ENCODE data around the gene NDUFB6. TPM values are rescaled to one million over a fixed set of nuclear protein-coding genes. Genes with fewer than 3 reads are reported as not detected.

Gene NDUFB6
- polyA plus RNA-seq, 1 donor: 63.3 TPM

DNA sequence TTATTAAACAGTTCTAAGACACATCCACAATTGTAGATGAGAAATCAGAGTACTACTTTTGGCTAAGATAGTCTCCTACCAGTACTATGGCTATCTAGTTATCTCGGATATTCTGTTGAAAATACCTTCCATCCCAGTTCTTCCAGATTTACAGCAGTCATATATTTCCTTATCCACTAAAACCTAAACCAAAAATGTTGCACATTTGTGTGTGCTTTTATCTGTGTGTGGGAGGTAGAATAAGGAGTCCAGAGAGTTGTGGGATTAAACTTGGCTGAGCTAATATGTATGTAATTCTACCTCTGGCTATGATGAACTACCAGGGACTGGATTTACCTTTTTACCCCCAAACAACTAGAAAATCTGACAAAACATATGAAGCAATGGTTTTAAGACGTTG lies 17.5 kb upstream of the NDUFB6 start:
- DNase-seq: no peak
- Histone ChIP-seq H3K4me1 (ENCODE audit: control insufficient read depth, insufficient read depth, low read length) (no peaks in the 10 kb centered on the region), H3K27me3 (ENCODE audit: control insufficient read depth, insufficient read depth, low read length) (no peaks in the 10 kb centered on the region), H3K4me3 (ENCODE audit: low read length) (no peak overlapping the region), H3K27ac (ENCODE audit: low read length) (no peak overlapping the region), H3K9me3 (ENCODE audit: control insufficient read depth, low read depth, low read length) (no peaks in the 10 kb centered on the region), H3K36me3 (ENCODE audit: control insufficient read depth, insufficient read depth, low read length) (no peaks in the 10 kb centered on the region)
- no CpG with 5 or more reads among the region's 2 CpGs for WGBS (ENCODE audit: insufficient coverage, low lambda C conversion rate)

- H3K36me3 ChIP-seq (ENCODE audit: control insufficient read depth, insufficient read depth, low read length): no peaks in the 10 kb centered on the region
- no peaks in the 10 kb centered on the region for H3K27me3 ChIP-seq (ENCODE audit: control insufficient read depth, insufficient read depth, low read length)
- no peaks in the 10 kb centered on the region for H3K4me1 ChIP-seq (ENCODE audit: control insufficient read depth, insufficient read depth, low read length)
- no peak overlapping the region for H3K27ac ChIP-seq (ENCODE audit: low read length)
- 40% methylated on average over 4 of the region's 6 CpGs for WGBS (ENCODE audit: insufficient coverage, low lambda C conversion rate)
- H3K4me3 ChIP-seq (ENCODE audit: low read length): no peak overlapping the region
- no peaks in the 10 kb centered on the region for H3K9me3 ChIP-seq (ENCODE audit: control insufficient read depth, low read depth, low read length)
- peak in 1 of 2 donors; percentile 33 for DNase-seq
Measured at GRCh38 chr9:32589083-32589723, 16.2 kb upstream of the NDUFB6 start.

GRCh38 chr9:32587901-32588300 lies 14.9 kb upstream of the NDUFB6 start:
- Histone ChIP-seq H3K36me3 (ENCODE audit: control insufficient read depth, insufficient read depth, low read length) (no peaks in the 10 kb centered on the region), H3K27me3 (ENCODE audit: control insufficient read depth, insufficient read depth, low read length) (no peaks in the 10 kb centered on the region), H3K27ac (ENCODE audit: low read length) (no peak overlapping the region), H3K4me3 (ENCODE audit: low read length) (no peak overlapping the region), H3K9me3 (ENCODE audit: control insufficient read depth, low read depth, low read length) (no peaks in the 10 kb centered on the region), H3K4me1 (ENCODE audit: control insufficient read depth, insufficient read depth, low read length) (no peaks in the 10 kb centered on the region)
- no peak for DNase-seq

- no peak overlapping the region for H3K4me3 ChIP-seq (ENCODE audit: low read length)
- no peak overlapping the region for H3K27ac ChIP-seq (ENCODE audit: low read length)
- DNase-seq: no peak
- H3K9me3 ChIP-seq (ENCODE audit: control insufficient read depth, low read depth, low read length): no peaks in the 10 kb centered on the region
- 64% methylated on average over 2 of the region's 2 CpGs for WGBS (ENCODE audit: insufficient coverage, low lambda C conversion rate)
- no peaks in the 10 kb centered on the region for H3K27me3 ChIP-seq (ENCODE audit: control insufficient read depth, insufficient read depth, low read length)
- no peaks in the 10 kb centered on the region for H3K36me3 ChIP-seq (ENCODE audit: control insufficient read depth, insufficient read depth, low read length)
- no peaks in the 10 kb centered on the region for H3K4me1 ChIP-seq (ENCODE audit: control insufficient read depth, insufficient read depth, low read length)
Measured at GRCh38 chr9:32584784-32585183, 11.8 kb upstream of the NDUFB6 start.

DNA sequence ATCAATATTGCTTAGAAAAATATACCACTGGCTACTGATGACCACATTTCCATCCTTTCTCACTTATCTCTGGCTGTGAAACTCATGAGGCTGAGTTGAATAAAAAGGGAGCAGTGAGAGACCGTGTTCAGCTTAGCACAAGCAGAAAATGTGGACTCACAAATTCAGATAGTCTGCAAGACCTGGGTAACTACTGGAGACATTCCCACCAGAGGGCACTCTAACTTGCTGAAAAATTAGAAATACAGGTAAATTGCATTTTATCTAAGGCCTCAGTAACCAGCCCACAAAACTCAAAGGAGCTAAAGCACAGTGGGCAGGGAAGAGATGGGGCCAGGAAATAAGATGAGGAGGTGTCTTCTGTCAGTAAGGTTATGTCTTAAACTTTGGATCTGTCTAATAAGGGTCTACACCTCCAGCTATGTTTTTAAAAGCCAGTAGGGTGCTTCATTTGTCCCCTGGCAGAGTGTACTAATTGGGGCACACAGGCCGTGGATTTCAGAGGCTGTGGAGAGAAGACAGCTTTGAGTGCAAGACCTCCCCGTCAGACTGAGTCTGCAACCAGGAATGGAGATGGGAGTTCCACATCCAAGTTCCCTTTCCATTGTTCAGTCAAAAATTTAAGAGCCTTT lies 8.7 kb upstream of the NDUFB6 start:
- no CpG with 5 or more reads among the region's 3 CpGs for WGBS (ENCODE audit: insufficient coverage, low lambda C conversion rate)

DNA sequence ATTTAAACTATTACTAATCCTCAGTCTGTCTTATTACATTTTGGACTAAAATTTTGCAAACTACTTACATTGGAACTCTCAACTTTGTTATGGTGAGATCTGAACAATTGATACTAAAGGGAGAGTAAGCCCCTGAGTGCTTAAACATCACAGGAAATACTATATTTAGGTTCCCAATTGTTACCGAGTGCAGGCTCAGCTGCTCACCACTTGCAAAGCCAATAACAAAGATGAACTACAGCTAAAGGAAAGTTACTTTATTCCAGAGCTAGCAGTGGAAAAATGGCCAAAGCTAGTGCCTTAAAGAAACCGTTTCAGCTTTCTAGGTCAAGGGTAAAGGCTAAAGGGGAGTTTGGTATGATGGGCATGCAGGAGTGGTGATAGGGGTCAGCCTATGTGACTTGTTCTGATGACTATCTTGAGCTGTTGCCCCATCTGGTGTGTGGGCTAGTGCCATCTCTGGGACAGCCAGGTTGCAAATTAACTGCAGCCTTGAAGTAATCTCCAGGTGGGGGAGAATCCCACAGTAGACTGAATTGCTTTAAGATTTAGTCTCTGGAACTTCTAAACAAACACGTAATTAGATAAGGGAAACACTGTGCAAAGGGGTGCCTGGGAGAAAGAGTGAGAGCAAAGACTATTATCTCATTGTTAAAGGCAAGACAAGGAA lies 7.8 kb upstream of the NDUFB6 start:
- WGBS (ENCODE audit: insufficient coverage, low lambda C conversion rate): 10% methylated on average over 2 of the region's 3 CpGs
- no peak overlapping the region for H3K4me3 ChIP-seq (ENCODE audit: low read length)

More for the DNA sequence above, 8.7 kb upstream of the NDUFB6 start:
- H3K9me3 ChIP-seq (ENCODE audit: control insufficient read depth, low read depth, low read length): no peaks in the 10 kb centered on the region
- no peak overlapping the region for H3K27ac ChIP-seq (ENCODE audit: low read length)
- peaks cover 9% of the 10 kb centered on the region for H3K27me3 ChIP-seq (ENCODE audit: control insufficient read depth, insufficient read depth, low read length)
- no peaks in the 10 kb centered on the region for H3K4me1 ChIP-seq (ENCODE audit: control insufficient read depth, insufficient read depth, low read length)
- H3K36me3 ChIP-seq (ENCODE audit: control insufficient read depth, insufficient read depth, low read length): no peaks in the 10 kb centered on the region
- no peak overlapping the region for H3K4me3 ChIP-seq (ENCODE audit: low read length)
- peak in 1 of 2 donors; percentile 40 for DNase-seq

DNA sequence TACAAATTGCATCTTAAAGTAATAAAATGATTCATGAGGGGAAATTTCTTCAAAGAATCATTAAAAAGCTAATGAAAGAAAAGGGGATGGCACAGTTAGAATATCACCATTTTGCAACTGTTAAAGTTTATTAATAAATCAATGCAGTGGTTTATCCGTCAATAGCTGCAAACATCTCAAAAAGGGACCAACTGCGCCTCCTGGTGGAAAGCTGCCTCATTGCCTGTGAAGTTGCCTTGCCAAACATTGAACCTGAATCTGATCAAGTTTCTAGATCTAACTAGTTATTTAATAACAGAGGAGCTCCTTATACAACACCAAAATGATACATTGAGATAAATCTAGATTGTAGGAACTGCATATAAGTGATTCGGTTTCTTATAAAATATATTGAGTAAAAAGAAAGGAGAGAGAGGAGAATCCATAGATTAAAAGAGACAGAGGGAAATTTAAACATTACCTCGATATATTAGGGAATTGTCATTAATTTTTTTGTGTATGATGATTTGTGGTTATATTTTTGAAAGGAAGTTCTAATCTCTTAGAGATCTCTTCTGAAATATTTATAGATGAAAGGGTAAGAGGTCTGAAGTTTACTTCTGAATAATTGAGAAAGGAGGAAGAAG lies 6.9 kb upstream of the NDUFB6 start:
- H3K4me3 ChIP-seq (ENCODE audit: low read length): no peak overlapping the region
- H3K36me3 ChIP-seq (ENCODE audit: control insufficient read depth, insufficient read depth, low read length): no peaks in the 10 kb centered on the region
- 39% methylated on average over 2 of the region's 4 CpGs for WGBS (ENCODE audit: insufficient coverage, low lambda C conversion rate)
- H3K27ac ChIP-seq (ENCODE audit: low read length): no peak overlapping the region
- no peaks in the 10 kb centered on the region for H3K4me1 ChIP-seq (ENCODE audit: control insufficient read depth, insufficient read depth, low read length)
- no peaks in the 10 kb centered on the region for H3K9me3 ChIP-seq (ENCODE audit: control insufficient read depth, low read depth, low read length)
- DNase-seq: peak; percentile 23 to 33
- H3K27me3 ChIP-seq (ENCODE audit: control insufficient read depth, insufficient read depth, low read length): peaks cover 9% of the 10 kb centered on the region

More for the DNA sequence above, 7.8 kb upstream of the NDUFB6 start:
- Histone ChIP-seq H3K27ac (ENCODE audit: low read length) (no peak overlapping the region), H3K9me3 (ENCODE audit: control insufficient read depth, low read depth, low read length) (no peaks in the 10 kb centered on the region), H3K36me3 (ENCODE audit: control insufficient read depth, insufficient read depth, low read length) (no peaks in the 10 kb centered on the region), H3K4me1 (ENCODE audit: control insufficient read depth, insufficient read depth, low read length) (no peaks in the 10 kb centered on the region), H3K27me3 (ENCODE audit: control insufficient read depth, insufficient read depth, low read length) (peaks cover 9% of the 10 kb centered on the region)
- DNase-seq: no peak

DNA sequence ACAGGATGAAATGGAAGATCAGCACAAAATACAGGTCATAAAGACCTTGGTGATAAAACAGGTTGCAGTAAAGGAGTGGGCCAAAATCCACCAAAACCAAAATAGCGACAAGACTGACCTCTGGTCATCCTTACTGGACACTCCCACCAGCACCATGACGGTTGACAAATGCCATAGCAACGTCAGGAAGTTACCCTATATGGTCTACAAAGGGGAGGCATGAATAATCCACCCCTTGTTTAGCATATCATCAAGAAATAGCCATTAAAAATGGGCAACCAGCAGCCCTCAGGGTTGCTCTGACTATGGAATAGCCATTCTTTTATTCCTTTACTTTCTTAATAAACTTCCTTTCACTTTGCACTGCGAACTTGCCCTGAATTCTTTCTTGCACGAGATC lies 6.0 kb upstream of the NDUFB6 start:
- Histone ChIP-seq H3K27me3 (ENCODE audit: control insufficient read depth, insufficient read depth, low read length) (peaks cover 9% of the 10 kb centered on the region), H3K4me3 (ENCODE audit: low read length) (no peak overlapping the region), H3K27ac (ENCODE audit: low read length) (no peak overlapping the region), H3K9me3 (ENCODE audit: control insufficient read depth, low read depth, low read length) (no peaks in the 10 kb centered on the region), H3K36me3 (ENCODE audit: control insufficient read depth, insufficient read depth, low read length) (no peaks in the 10 kb centered on the region), H3K4me1 (ENCODE audit: control insufficient read depth, insufficient read depth, low read length) (no peaks in the 10 kb centered on the region)
- 100% methylated on average over 1 of the region's 5 CpGs for WGBS (ENCODE audit: insufficient coverage, low lambda C conversion rate)
- DNase-seq: no peak

GRCh38 chr9:32577316-32577715 lies 4.4 kb upstream of the NDUFB6 start:
- no peak overlapping the region for H3K4me3 ChIP-seq (ENCODE audit: low read length)
- H3K27me3 ChIP-seq (ENCODE audit: control insufficient read depth, insufficient read depth, low read length): peaks cover 9% of the 10 kb centered on the region
- no peaks in the 10 kb centered on the region for H3K36me3 ChIP-seq (ENCODE audit: control insufficient read depth, insufficient read depth, low read length)
- H3K27ac ChIP-seq (ENCODE audit: low read length): no peak overlapping the region
- H3K9me3 ChIP-seq (ENCODE audit: control insufficient read depth, low read depth, low read length): no peaks in the 10 kb centered on the region
- 83% methylated on average over 1 of the region's 3 CpGs for WGBS (ENCODE audit: insufficient coverage, low lambda C conversion rate)
- DNase-seq: no peak
- peaks cover 4% of the 10 kb centered on the region for H3K4me1 ChIP-seq (ENCODE audit: control insufficient read depth, insufficient read depth, low read length)

- Histone ChIP-seq H3K27me3 (ENCODE audit: control insufficient read depth, insufficient read depth, low read length) (peaks cover 9% of the 10 kb centered on the region), H3K36me3 (ENCODE audit: control insufficient read depth, insufficient read depth, low read length) (peaks cover 2% of the 10 kb centered on the region), H3K9me3 (ENCODE audit: control insufficient read depth, low read depth, low read length) (no peaks in the 10 kb centered on the region), H3K27ac (ENCODE audit: low read length) (no peak overlapping the region), H3K4me3 (ENCODE audit: low read length) (no peak overlapping the region), H3K4me1 (ENCODE audit: control insufficient read depth, insufficient read depth, low read length) (peaks cover 4% of the 10 kb centered on the region)
- no peak for DNase-seq
- WGBS (ENCODE audit: insufficient coverage, low lambda C conversion rate): no CpG with 5 or more reads among the region's 1 CpG
Measured at GRCh38 chr9:32574858-32575257, 1.9 kb upstream of the NDUFB6 start.
